ENCODE results near the gene HS3ST5.

DNA sequence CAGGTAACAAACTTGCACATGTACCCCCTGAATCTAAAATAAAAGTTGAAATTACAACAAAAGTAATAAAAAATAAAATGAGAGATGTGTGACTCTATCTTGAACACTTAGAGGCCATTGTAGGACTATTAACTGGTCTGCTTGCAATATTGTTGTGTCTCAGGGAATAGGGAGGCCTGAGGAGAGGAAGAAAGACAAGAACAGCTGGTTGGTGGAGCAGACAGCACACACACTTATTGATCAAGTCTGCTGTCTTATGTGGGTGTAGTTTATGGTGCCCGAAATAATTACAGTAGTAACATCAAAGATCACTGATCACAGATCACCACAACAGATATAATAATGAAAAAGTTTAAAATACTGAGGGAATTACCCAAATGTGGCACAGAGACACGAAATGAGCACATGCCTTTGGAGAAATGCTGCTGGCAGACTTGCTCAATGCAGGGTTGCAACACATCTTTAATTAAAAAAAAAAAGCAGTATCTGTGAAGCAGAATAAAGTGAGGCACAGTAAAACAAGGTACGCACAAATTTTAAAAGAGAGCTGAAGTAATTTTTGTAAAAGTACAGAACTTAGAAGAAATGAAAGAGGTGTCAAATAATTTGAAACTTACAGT, 261.8 kb downstream of the HS3ST5 start:
- no peak for TF ChIP-seq POLR2AphosphoS5 (IDR thresholded peaks at IDR 0.05)
- TF ChIP-seq, protein P1, sequence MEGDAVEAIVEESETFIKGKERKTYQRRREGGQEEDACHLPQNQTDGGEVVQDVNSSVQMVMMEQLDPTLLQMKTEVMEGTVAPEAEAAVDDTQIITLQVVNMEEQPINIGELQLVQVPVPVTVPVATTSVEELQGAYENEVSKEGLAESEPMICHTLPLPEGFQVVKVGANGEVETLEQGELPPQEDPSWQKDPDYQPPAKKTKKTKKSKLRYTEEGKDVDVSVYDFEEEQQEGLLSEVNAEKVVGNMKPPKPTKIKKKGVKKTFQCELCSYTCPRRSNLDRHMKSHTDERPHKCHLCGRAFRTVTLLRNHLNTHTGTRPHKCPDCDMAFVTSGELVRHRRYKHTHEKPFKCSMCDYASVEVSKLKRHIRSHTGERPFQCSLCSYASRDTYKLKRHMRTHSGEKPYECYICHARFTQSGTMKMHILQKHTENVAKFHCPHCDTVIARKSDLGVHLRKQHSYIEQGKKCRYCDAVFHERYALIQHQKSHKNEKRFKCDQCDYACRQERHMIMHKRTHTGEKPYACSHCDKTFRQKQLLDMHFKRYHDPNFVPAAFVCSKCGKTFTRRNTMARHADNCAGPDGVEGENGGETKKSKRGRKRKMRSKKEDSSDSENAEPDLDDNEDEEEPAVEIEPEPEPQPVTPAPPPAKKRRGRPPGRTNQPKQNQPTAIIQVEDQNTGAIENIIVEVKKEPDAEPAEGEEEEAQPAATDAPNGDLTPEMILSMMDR (IDR thresholded peaks at IDR 0.05) = no peak
- TF ChIP-seq POLR2A (IDR thresholded peaks at IDR 0.05) = no peak

All from stomach (tissue), 4 donors.